Left ventricle myocardium superior (tissue), 1 donor: Measurements from ENCODE around the gene NPAS2. TPM values are rescaled to one million over a fixed set of nuclear protein-coding genes. Genes with fewer than 3 reads are reported as not detected.
A peak's percentile ranks its signal among the peaks of the same experiment; 100 is the strongest.

Source experiments
- ATAC-seq: fragments of 200-7000 bp; cut with Tn5 transposase; one replicate; pipeline ENCODE4 v1.9.1; 2020; ENCODE audit warnings: mild to moderate bottlenecking, moderate library complexity
- DNase-seq: peaks from one replicate; pipeline ENCODE4 v3.0.0-alpha.2; 2020
- intact Hi-C: fragments of 100-400 bp; cut with micrococcal nuclease; formaldehyde crosslinking; loops from one replicate; pipeline ENCODE4 v1.11.0; 2022
- total RNA-seq: library from RNA; stranded (reverse); fragmentation: NEBNext Ultra II Directional; extraction: Animal tissue kit (Norgen Biotek cat#: 25700); gene quantifications from one replicate; pipeline ENCODE4 v1.2.1, GENCODE V29; 2021
- donor health status: DM: no; HTN: yes; CAD: no; lungs with severe emphysema.

Gene NPAS2
- total RNA-seq, 1 donor from 2014 or later = 40.9 TPM

DNA sequence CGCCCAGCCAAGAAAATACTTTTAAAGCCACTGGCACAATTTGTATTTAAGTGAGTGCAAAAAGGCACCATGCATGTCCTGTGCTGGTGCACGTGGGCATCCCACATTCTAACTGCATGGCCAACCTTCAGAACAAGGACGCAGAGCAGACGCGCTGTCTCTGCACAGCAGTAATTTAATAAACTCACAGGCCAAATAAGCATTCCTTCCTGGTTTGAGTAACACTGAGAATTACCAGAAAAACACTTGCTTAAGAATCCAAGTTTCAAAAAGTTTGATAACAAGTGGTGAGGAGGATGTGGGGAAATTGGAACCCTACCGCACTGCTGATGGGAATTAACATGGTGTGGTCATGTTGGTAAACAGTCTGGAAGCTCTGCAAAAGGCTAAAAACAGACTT lies 220.8 kb downstream of the NPAS2 start:
- ATAC-seq (peak; percentile 59), DNase-seq (no peak)
- intact Hi-C loops = no loop called here

DNA sequence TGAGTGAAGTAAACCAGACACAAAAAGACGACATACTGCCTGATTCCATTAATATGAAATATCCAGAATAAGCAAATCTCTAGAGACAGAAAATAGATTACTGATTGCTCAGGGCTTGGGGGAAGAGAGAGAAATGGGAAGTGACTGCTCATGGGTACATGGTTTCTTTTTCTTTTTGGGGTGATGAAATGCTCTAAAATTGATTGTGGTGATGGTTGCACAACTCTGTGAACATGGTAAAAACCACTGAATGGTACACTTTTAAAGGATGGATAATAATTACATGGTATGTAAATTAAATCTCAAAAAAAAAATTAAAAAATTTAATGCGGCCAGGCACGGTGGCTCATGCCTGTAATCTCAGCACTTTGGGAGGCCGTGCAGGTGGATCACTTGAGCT lies 221.5 kb downstream of the NPAS2 start:
- peak; percentile 35 for ATAC-seq
- intact Hi-C loops = no loop called here
- DNase-seq = no peak

DNA sequence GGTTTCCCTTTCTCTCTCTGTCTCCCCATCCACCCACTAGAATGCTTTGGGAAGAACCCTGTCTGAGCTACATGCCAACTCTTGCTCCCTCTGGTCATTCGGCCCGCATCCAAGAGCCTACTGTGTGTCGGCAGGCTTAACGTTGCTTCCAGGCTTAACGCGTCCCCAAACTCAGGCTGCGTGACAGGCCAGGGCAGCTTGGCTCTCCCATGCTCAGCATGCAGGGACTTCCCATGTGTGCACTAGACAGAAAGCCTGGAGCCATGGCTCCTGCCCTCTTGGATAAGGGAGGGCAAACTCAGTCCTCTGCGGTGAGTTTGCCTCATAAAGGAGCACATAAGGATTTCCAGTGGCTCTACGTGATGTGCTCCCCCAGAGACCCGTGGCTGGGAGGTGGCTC lies 225.4 kb downstream of the NPAS2 start:
- intact Hi-C loops = no loop called here
- no peak for ATAC-seq
- DNase-seq = no peak

Other genes with a start within 250 kb of the NPAS2 start
- 703 TPM for gene RPL31, start 182.2 kb downstream of the NPAS2 start, total RNA-seq